ENCODE measurements around the gene DDX1. TPM values are rescaled to one million over a fixed set of nuclear protein-coding genes. Genes with fewer than 3 reads are reported as not detected.

DDX1 gene
- total and polyA plus RNA-seq, 9 of the 15 experiments (the other 6 are each of a cell fraction or from before 2014, with no cell fraction given), result 116 to 277 (median 232) TPM

DNA sequence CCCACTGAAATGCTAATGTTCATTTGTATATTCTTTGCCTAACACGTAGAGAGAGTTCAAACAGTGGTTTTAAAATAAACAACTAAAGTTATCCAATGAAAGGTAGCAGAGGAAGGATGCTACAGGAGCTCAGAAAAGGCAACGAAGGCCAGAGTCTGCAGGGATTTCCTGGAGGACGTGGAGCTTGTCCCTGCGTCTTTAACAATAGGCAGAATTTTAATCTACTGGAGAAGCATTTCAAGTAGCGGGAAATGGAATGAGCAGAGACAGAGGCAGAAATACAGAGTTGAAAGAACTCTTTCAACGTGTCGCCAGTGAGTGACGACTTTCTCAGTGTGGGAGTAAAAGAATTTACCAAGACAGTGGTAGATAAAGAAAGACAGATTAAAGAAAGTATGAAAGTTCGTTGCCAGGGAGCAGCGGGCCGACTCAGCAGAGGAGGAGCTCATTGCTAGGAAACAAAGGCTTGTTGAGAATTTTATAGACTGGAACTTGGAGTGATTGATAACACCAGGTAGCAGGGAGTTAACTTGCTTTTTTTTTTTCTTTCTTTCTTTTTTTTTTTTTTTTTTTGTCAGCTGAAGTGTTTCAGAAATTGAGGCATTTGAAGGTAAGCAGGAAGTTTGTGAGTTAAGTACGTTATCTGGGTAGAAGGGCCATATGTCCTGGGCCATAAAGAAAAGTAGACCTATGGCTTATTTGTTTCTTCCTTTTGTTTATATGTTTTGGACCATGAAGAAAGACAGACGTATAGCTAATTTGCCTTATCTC lies 29.9 kb upstream of the DDX1 start (continued):
- TF ChIP-seq, protein P1, sequence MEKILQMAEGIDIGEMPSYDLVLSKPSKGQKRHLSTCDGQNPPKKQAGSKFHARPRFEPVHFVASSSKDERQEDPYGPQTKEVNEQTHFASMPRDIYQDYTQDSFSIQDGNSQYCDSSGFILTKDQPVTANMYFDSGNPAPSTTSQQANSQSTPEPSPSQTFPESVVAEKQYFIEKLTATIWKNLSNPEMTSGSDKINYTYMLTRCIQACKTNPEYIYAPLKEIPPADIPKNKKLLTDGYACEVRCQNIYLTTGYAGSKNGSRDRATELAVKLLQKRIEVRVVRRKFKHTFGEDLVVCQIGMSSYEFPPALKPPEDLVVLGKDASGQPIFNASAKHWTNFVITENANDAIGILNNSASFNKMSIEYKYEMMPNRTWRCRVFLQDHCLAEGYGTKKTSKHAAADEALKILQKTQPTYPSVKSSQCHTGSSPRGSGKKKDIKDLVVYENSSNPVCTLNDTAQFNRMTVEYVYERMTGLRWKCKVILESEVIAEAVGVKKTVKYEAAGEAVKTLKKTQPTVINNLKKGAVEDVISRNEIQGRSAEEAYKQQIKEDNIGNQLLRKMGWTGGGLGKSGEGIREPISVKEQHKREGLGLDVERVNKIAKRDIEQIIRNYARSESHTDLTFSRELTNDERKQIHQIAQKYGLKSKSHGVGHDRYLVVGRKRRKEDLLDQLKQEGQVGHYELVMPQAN (IDR thresholded peaks at IDR 0.05; ENCODE audit: borderline replicate concordance), result no peak
- TF ChIP-seq GATA2 (CRISPR knock-in tag; IDR thresholded peaks at IDR 0.05) (no peak), ZNF644 (tag; IDR thresholded peaks at IDR 0.05; ENCODE audit: low read depth) (no peak), ZNF75A (CRISPR knock-in tag; IDR thresholded peaks at IDR 0.05) (0 out of 2 replicates have a peak, but pooled peaks have one; percentile 2), HMG20B (CRISPR knock-in tag; IDR thresholded peaks at IDR 0.05) (no peak), SRSF3 (IDR thresholded peaks at IDR 0.05; ENCODE audit: insufficient read depth, low read length) (no peak), EP400 (IDR thresholded peaks at IDR 0.05) (no peak; the same call in 1 of the 2 replicates), BCL6 (CRISPR knock-in tag; IDR thresholded peaks at IDR 0.05) (no peak), CREBBP (IDR thresholded peaks at IDR 0.05; ENCODE audit: low read depth, low read length) (no peak), TARDBP (IDR thresholded peaks at IDR 0.05) (0 out of 2 replicates have a peak, but pooled peaks have one; percentile 20), MAFG (tag; conservative IDR thresholded peaks at IDR 0.05) (no peak), CEBPB (tag; IDR thresholded peaks at IDR 0.05) (no peak), HIVEP1 (CRISPR knock-in tag; IDR thresholded peaks at IDR 0.05) (no peak), MTA3 (IDR thresholded peaks at IDR 0.05; ENCODE audit: borderline replicate concordance) (0 out of 2 replicates have a peak, but pooled peaks have one; percentile 4), GABPB1 (CRISPR knock-in tag; IDR thresholded peaks at IDR 0.05) (no peak), ZNF778 (CRISPR knock-in tag; IDR thresholded peaks at IDR 0.05) (no peak), WHSC1 (IDR thresholded peaks at IDR 0.05; ENCODE audit: low read length) (no peak)
- TF ChIP-seq, protein P2, sequence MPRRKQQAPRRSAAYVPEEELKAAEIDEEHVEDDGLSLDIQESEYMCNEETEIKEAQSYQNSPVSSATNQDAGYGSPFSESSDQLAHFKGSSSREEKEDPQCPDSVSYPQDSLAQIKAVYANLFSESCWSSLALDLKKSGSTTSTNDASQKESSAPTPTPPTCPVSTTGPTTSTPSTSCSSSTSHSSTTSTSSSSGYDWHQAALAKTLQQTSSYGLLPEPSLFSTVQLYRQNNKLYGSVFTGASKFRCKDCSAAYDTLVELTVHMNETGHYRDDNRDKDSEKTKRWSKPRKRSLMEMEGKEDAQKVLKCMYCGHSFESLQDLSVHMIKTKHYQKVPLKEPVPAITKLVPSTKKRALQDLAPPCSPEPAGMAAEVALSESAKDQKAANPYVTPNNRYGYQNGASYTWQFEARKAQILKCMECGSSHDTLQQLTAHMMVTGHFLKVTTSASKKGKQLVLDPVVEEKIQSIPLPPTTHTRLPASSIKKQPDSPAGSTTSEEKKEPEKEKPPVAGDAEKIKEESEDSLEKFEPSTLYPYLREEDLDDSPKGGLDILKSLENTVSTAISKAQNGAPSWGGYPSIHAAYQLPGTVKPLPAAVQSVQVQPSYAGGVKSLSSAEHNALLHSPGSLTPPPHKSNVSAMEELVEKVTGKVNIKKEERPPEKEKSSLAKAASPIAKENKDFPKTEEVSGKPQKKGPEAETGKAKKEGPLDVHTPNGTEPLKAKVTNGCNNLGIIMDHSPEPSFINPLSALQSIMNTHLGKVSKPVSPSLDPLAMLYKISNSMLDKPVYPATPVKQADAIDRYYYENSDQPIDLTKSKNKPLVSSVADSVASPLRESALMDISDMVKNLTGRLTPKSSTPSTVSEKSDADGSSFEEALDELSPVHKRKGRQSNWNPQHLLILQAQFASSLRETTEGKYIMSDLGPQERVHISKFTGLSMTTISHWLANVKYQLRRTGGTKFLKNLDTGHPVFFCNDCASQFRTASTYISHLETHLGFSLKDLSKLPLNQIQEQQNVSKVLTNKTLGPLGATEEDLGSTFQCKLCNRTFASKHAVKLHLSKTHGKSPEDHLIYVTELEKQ (CRISPR knock-in tag; IDR thresholded peaks at IDR 0.05), result no peak
- TF ChIP-seq, protein P3, sequence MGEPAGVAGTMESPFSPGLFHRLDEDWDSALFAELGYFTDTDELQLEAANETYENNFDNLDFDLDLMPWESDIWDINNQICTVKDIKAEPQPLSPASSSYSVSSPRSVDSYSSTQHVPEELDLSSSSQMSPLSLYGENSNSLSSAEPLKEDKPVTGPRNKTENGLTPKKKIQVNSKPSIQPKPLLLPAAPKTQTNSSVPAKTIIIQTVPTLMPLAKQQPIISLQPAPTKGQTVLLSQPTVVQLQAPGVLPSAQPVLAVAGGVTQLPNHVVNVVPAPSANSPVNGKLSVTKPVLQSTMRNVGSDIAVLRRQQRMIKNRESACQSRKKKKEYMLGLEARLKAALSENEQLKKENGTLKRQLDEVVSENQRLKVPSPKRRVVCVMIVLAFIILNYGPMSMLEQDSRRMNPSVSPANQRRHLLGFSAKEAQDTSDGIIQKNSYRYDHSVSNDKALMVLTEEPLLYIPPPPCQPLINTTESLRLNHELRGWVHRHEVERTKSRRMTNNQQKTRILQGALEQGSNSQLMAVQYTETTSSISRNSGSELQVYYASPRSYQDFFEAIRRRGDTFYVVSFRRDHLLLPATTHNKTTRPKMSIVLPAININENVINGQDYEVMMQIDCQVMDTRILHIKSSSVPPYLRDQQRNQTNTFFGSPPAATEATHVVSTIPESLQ (CRISPR knock-in tag; IDR thresholded peaks at IDR 0.05), result no peak
- TF ChIP-seq, protein P4, sequence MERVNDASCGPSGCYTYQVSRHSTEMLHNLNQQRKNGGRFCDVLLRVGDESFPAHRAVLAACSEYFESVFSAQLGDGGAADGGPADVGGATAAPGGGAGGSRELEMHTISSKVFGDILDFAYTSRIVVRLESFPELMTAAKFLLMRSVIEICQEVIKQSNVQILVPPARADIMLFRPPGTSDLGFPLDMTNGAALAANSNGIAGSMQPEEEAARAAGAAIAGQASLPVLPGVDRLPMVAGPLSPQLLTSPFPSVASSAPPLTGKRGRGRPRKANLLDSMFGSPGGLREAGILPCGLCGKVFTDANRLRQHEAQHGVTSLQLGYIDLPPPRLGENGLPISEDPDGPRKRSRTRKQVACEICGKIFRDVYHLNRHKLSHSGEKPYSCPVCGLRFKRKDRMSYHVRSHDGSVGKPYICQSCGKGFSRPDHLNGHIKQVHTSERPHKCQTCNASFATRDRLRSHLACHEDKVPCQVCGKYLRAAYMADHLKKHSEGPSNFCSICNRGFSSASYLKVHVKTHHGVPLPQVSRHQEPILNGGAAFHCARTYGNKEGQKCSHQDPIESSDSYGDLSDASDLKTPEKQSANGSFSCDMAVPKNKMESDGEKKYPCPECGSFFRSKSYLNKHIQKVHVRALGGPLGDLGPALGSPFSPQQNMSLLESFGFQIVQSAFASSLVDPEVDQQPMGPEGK (CRISPR knock-in tag; IDR thresholded peaks at IDR 0.05; ENCODE audit: borderline replicate concordance), result no peak

All from K562 (cell line).